D721Med (cell line): ENCODE measurements around the gene RMND5B.
"Not testable (repeated sequence)": the region's sequence is repeated elsewhere in the genome, so short reads cannot be mapped to it uniquely, and the experiment has no call there.

Source experiments
- DNase-seq: peaks from one replicate; pipeline ENCODE4 v3.0.0; 2011; ENCODE audit warnings: low spot score; ENCODE audit not compliant: insufficient read length
- FAIRE-seq: peaks from 2 replicates; lab custom pipeline; 2011; peaks lifted over from hg19 to GRCh38; lab: Jason Lieb, UNC
- CTCF ChIP-seq: IDR thresholded peaks from 2 replicates; pipeline ENCODE4 v1.5.1; 2012; ENCODE audit warnings: mild to moderate bottlenecking, control low read depth; ENCODE audit not compliant: insufficient read depth; ENCODE audit errors: missing control alignments

Gene RMND5B

GRCh38 chr5:178130576-178131445 lies at the start of gene RMND5B:
RMND5B (plus strand) TSS chr5:178131014; CDS start chr5:178138120, 7,106 bp downstream.
- peak; percentile 87 for DNase-seq
- no peak for TF ChIP-seq CTCF
- FAIRE-seq: no peak

GRCh38 chr5:178081571-178082243 lies 49.1 kb upstream of the RMND5B start:
- TF ChIP-seq CTCF: no peak
- DNase-seq (no peak), FAIRE-seq (no peak)

- no peak for DNase-seq
These were observed 46.9 kb upstream of the RMND5B start for GRCh38 chr5:178083922-178084321.

GRCh38 chr5:178085316-178085715 lies 45.5 kb upstream of the RMND5B start:
- FAIRE-seq (no peak), DNase-seq (no peak)
- TF ChIP-seq CTCF: no peak

More at GRCh38 chr5:178083922-178084321, 46.9 kb upstream of the RMND5B start:
- TF ChIP-seq CTCF: no peak
- no peak for FAIRE-seq

GRCh38 chr5:178086266-178086665 lies 44.5 kb upstream of the RMND5B start:
- no peak for DNase-seq
- FAIRE-seq: no peak
- no peak for TF ChIP-seq CTCF

GRCh38 chr5:178087199-178087598 lies 43.6 kb upstream of the RMND5B start:
- DNase-seq, FAIRE-seq: not testable (repeated sequence)

- no peak for TF ChIP-seq CTCF
- DNase-seq (no peak), FAIRE-seq (no peak)
These were observed 40.0 kb upstream of the RMND5B start for GRCh38 chr5:178090856-178091255.
